Measurements from ENCODE around the gene TMEM9. TPM values are rescaled to one million over a fixed set of nuclear protein-coding genes. Genes with fewer than 3 reads are reported as not detected.

Gene TMEM9
- total and polyA plus RNA-seq, 4 donors, result 30.5 to 59.5 (median 49.0) TPM

GRCh38 chr1:201176940-201177339 lies 22.7 kb upstream of the TMEM9 start:
- no peak overlapping the region for H3K9ac ChIP-seq (ENCODE audit: low read depth in 1 of 2, low read length in 2 of 2)
- no peaks in the 10 kb centered on the region for H3K9me3 ChIP-seq (ENCODE audit: control insufficient read depth in 4 of 4, low read length in 3 of 4)
- 80% methylated on average over 2 of the region's 2 CpGs for WGBS
- no peak for DNase-seq (ENCODE audit: low spot score)
- TF ChIP-seq REST (IDR thresholded peaks at IDR 0.05) (no peak), ZBTB33 (IDR thresholded peaks at IDR 0.05) (no peak), YY1 (IDR thresholded peaks at IDR 0.05) (no peak), HNF4G (IDR thresholded peaks at IDR 0.05) (no peak), SP1 (IDR thresholded peaks at IDR 0.05) (no peak), FOXA2 (IDR thresholded peaks at IDR 0.05) (no peak)
- no peaks in the 10 kb centered on the region for H3K36me3 ChIP-seq (ENCODE audit: control insufficient read depth in 4 of 4, insufficient read depth in 3 of 4, low read depth in 1 of 4, low read length in 3 of 4)
- no peak overlapping the region for H3K4me3 ChIP-seq (ENCODE audit: low read depth in 1 of 3, low read length in 3 of 3)
- H3K4me1 ChIP-seq (ENCODE audit: control insufficient read depth in 4 of 4, insufficient read depth in 4 of 4, low read length in 3 of 4), result peaks cover 4 to 12% (median 7%) of the 10 kb centered on the region in 4 donors
- H3K27ac ChIP-seq (ENCODE audit: low read depth in 1 of 2, low read length in 2 of 2), result no peak overlapping the region
- H3K27me3 ChIP-seq (ENCODE audit: control insufficient read depth in 4 of 4, insufficient read depth in 4 of 4, low read length in 3 of 4), result no peaks in the 10 kb centered on the region

- Histone ChIP-seq H3K4me3 (ENCODE audit: low read depth in 1 of 3, low read length in 3 of 3) (no peak overlapping the region), H3K9ac (ENCODE audit: low read depth in 1 of 2, low read length in 2 of 2) (no peak overlapping the region), H3K4me1 (ENCODE audit: control insufficient read depth in 4 of 4, insufficient read depth in 4 of 4, low read length in 3 of 4) (peaks cover 6 to 16% (median 12%) of the 10 kb centered on the region in 4 donors), H3K27me3 (ENCODE audit: control insufficient read depth in 4 of 4, insufficient read depth in 4 of 4, low read length in 3 of 4) (no peaks in the 10 kb centered on the region), H3K9me3 (ENCODE audit: control insufficient read depth in 4 of 4, low read length in 3 of 4) (no peaks in the 10 kb centered on the region), H3K27ac (ENCODE audit: low read depth in 1 of 2, low read length in 2 of 2) (no peak overlapping the region), H3K36me3 (ENCODE audit: control insufficient read depth in 4 of 4, insufficient read depth in 3 of 4, low read depth in 1 of 4, low read length in 3 of 4) (no peaks in the 10 kb centered on the region)
- no peak for DNase-seq (ENCODE audit: low spot score)
- 87% methylated on average over 7 of the region's 7 CpGs for WGBS
- no peak for TF ChIP-seq EGR1 (IDR thresholded peaks at IDR 0.05; ENCODE audit: low read depth in 2 of 2)
Observed at GRCh38 chr1:201175820-201176500, 21.7 kb upstream of the TMEM9 start.

GRCh38 chr1:201173736-201174135 lies 19.5 kb upstream of the TMEM9 start:
- Histone ChIP-seq H3K27ac (ENCODE audit: low read depth in 1 of 2, low read length in 2 of 2) (no peak overlapping the region), H3K27me3 (ENCODE audit: control insufficient read depth in 4 of 4, insufficient read depth in 4 of 4, low read length in 3 of 4) (no peaks in the 10 kb centered on the region), H3K9me3 (ENCODE audit: control insufficient read depth in 4 of 4, low read length in 3 of 4) (no peaks in the 10 kb centered on the region), H3K9ac (ENCODE audit: low read depth in 1 of 2, low read length in 2 of 2) (no peak overlapping the region), H3K4me3 (ENCODE audit: low read depth in 1 of 3, low read length in 3 of 3) (no peak overlapping the region), H3K4me1 (ENCODE audit: control insufficient read depth in 4 of 4, insufficient read depth in 4 of 4, low read length in 3 of 4) (peaks cover 6 to 25% (median 19%) of the 10 kb centered on the region in 4 donors), H3K36me3 (ENCODE audit: control insufficient read depth in 4 of 4, insufficient read depth in 3 of 4, low read depth in 1 of 4, low read length in 3 of 4) (no peaks in the 10 kb centered on the region)
- DNase-seq (ENCODE audit: low spot score), result no peak
- TF ChIP-seq HNF4A (conservative IDR thresholded peaks at IDR 0.05), result peak in 1 of 2 donors; percentile 16
- TF ChIP-seq YY1 (IDR thresholded peaks at IDR 0.05), result peak; percentile 13
- no peak for TF ChIP-seq HNF4G (IDR thresholded peaks at IDR 0.05)
- no peak for TF ChIP-seq EGR1 (IDR thresholded peaks at IDR 0.05; ENCODE audit: low read depth in 2 of 2)
- TF ChIP-seq FOXA2 (IDR thresholded peaks at IDR 0.05), result peak; percentile 78
- TF ChIP-seq ZBTB33 (IDR thresholded peaks at IDR 0.05), result no peak
- TF ChIP-seq FOXA1 (IDR thresholded peaks at IDR 0.05), result peak; percentile 22
- WGBS, result 15% methylated on average over 1 of the region's 1 CpG

Data from liver (tissue), 9 donors.